ENCODE measurements around the gene RNASEH2C. TPM values are rescaled to one million over a fixed set of nuclear protein-coding genes. Genes with fewer than 3 reads are reported as not detected.
A peak's percentile ranks its signal among the peaks of the same experiment; 100 is the strongest.
"Not testable (repeated sequence)": the region's sequence is repeated elsewhere in the genome, so short reads cannot be mapped to it uniquely, and the experiment has no call there.

RNASEH2C gene
- total RNA-seq, 1 donor = 41.5 TPM

GRCh38 chr11:65711785-65712632 is 8.6 kb downstream of the RNASEH2C start, which contains the start of gene KAT5:
KAT5 (plus strand) TSS chr11:65712252; CDS start chr11:65712268, 16 bp downstream.
- DNase-seq (ENCODE audit: low read depth) = peak; percentile 99
- peak within 1 kb of the TSS; percentile 85 for H3K4me3 ChIP-seq (ENCODE audit: low read depth, low read length)
- peak; percentile 99 for TF ChIP-seq CTCF (IDR thresholded peaks at IDR 0.05; ENCODE audit: insufficient read depth, low read depth, low read length)

DNA sequence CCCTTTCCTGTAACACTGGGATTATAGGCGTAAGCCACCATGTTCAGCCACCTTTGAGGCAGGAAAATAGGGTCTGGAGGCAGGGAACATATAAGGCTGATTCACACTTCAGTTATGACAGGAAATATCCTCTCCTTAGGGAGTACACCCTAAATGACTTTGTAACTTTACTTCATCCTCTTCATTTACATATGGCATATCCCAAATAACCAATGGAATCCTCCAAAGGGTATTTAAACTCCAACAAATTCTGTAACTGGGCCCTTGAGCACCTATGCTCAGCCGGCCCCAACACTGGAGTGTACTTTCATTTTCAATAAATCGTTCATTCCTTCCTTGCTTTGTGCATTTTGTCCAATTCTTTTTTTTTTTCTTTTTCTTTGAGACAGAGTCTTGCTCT is 10.2 kb downstream of the RNASEH2C start:
- no peak for TF ChIP-seq CTCF (IDR thresholded peaks at IDR 0.05; ENCODE audit: insufficient read depth, low read depth, low read length)
- peak; percentile 33 for DNase-seq (ENCODE audit: low read depth)
- no peak overlapping the region for H3K4me3 ChIP-seq (ENCODE audit: low read depth, low read length)

GRCh38 chr11:65709661-65710060 is 10.9 kb downstream of the RNASEH2C start:
- H3K4me3 ChIP-seq (ENCODE audit: low read depth, low read length) = no peak overlapping the region
- DNase-seq (ENCODE audit: low read depth) = peak; percentile 79
- TF ChIP-seq CTCF (IDR thresholded peaks at IDR 0.05; ENCODE audit: insufficient read depth, low read depth, low read length) = no peak

GRCh38 chr11:65708451-65708850 is 12.1 kb downstream of the RNASEH2C start:
- DNase-seq (ENCODE audit: low read depth) = no peak
- no peak overlapping the region for H3K4me3 ChIP-seq (ENCODE audit: low read depth, low read length)
- no peak for TF ChIP-seq CTCF (IDR thresholded peaks at IDR 0.05; ENCODE audit: insufficient read depth, low read depth, low read length)

GRCh38 chr11:65707002-65707401 is 13.6 kb downstream of the RNASEH2C start:
- not testable (repeated sequence) for H3K4me3 ChIP-seq (ENCODE audit: low read depth, low read length); DNase-seq (ENCODE audit: low read depth)

- peak; percentile 54 for TF ChIP-seq CTCF (IDR thresholded peaks at IDR 0.05; ENCODE audit: insufficient read depth, low read depth, low read length)
- peak; percentile 48 for DNase-seq (ENCODE audit: low read depth)
- H3K4me3 ChIP-seq (ENCODE audit: low read depth, low read length) = not testable (repeated sequence)
Observed at GRCh38 chr11:65706303-65706763, 14.3 kb downstream of the RNASEH2C start.

- no peak for DNase-seq (ENCODE audit: low read depth)
- no peak for TF ChIP-seq CTCF (IDR thresholded peaks at IDR 0.05; ENCODE audit: insufficient read depth, low read depth, low read length)
- no peak overlapping the region for H3K4me3 ChIP-seq (ENCODE audit: low read depth, low read length)
Observed at GRCh38 chr11:65703846-65704245, 16.8 kb downstream of the RNASEH2C start.
